GM12874 (cell line): ENCODE data around the gene KIRREL1.

Experiments
- TF ChIP-seq, protein P1 (sequence below): IDR thresholded peaks from 2 replicates; pipeline ENCODE4 v1.5.1; 2011; ENCODE audit warnings: low read depth, mild to moderate bottlenecking, control low read depth, low read length, moderate library complexity; ENCODE audit not compliant: insufficient read depth

KIRREL1 gene

DNA sequence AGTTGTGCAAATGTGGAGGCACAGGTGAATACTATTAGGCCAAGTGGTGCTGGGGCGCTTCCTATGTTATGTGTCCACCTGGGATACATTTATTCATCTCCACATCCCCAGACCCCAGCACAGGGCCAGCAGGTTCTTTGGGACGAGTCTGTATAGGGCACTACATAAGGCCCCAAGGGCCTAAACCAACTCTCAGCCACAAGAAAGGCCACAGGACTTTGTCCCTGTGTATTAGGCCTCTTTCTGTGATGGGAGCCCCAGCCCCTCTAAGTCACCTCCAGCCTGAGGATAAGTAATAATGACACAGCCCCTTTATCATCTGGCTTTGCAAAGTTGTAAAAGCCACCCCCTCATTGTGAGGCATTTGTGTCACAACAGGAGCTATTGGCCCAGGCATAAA is 108.0 kb downstream of the KIRREL1 start:
- TF ChIP-seq, protein P1, sequence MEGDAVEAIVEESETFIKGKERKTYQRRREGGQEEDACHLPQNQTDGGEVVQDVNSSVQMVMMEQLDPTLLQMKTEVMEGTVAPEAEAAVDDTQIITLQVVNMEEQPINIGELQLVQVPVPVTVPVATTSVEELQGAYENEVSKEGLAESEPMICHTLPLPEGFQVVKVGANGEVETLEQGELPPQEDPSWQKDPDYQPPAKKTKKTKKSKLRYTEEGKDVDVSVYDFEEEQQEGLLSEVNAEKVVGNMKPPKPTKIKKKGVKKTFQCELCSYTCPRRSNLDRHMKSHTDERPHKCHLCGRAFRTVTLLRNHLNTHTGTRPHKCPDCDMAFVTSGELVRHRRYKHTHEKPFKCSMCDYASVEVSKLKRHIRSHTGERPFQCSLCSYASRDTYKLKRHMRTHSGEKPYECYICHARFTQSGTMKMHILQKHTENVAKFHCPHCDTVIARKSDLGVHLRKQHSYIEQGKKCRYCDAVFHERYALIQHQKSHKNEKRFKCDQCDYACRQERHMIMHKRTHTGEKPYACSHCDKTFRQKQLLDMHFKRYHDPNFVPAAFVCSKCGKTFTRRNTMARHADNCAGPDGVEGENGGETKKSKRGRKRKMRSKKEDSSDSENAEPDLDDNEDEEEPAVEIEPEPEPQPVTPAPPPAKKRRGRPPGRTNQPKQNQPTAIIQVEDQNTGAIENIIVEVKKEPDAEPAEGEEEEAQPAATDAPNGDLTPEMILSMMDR = no peak

DNA sequence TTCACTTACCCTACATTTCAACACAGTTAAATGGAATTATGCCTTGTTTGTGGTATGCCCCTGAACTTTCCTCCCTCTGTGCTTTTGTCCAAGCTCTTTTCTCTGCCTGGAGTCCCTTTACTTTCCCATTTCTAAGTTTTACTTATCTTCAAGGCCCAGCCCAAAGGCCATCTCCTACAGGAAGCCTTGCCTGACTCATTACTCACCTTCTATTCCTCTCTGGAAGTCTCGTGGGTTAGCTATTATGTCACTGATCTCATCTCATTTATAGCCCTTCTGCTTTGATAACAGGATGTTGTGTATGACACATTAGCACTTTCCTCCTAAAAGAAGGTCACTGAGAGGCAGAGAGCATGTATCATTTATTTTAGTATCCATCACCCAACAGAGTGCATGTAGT is 108.5 kb downstream of the KIRREL1 start:
- TF ChIP-seq, protein P1 = no peak

DNA sequence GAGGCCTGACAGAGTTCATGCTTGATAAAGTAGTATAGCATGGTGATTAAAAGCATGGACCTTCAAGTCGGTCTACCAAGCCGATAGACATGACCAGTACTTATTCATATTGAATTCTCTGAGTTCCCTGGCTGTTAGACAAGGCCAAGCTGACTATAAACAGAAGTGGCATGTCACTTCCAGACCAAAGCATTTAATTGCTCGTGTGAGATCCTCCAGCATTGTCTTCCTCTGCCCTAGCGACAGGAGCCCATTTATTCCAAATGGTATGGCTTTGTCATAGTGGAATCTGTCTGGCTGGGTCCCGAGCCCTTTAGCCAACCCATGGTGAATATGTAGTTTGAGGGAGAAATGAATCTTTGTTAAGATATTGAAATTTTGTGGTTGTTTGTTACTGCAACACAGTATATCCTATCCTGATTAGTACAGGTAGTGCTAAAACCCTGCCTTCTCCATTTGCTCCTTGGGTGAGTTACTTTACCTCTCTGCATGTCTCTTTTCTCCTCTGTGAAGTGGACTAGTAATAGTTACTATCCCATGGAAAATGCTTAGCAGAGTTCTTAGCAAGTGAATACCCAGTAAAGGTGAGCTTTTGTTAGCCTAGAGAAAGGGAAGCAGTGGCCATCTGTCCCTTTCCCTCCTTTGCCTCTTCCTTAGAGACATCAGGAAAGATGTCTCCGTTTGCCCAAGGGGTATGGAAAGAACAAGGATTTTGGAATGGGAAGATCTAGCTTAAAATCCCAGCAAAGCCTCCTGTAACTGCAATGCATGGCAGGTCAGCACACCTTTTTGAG is 109.6 kb downstream of the KIRREL1 start:
- TF ChIP-seq, protein P1 = no peak

DNA sequence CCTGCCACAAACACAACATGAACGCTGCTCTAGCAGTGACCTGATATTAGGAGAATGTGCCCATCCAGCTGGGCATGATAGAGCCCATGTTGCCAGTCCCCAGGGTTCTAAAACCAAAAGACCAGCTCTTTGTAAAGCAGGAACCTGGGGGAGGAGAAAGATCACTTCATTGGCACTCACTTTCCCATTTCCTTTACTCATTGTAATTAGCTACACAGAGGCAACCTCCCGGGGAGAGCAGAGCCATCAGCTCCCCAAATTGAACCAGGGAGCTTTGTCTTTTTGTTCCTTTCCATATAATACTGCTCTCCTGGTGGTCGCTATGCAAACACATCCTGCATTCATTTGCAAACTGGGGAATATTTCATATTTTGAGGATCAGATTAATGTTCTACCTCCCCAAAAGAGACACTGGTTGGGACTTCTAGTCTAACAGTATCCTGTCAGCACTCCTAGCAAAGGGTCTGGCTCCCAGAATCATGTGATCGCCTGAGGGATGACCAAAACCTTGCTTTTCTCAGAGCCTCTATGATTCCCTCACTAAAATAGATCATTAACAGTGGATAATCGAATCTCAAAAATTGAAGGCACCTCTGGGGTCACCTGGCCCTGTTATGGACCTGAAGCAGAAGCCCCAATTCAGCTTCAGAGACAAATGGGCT is 110.5 kb downstream of the KIRREL1 start:
- TF ChIP-seq, protein P1 = no peak

DNA sequence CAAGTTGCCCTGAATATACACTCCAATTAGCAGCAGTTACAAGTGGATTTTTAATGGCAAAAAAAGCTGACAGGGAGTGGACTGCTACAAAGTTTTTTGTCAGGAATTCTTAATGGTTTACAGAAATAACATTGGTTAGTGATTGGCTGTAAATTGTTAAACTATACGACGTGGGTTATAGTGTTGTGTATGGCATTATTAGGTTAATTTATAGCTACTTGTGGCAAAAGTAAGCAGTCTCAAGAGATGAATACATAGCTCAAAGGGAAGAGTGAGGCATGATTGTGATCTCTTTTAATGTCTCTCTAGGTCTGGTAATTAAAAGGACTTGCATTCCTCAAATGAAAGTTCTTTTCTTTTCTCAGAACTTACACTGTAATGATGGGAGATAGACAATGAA is 111.4 kb downstream of the KIRREL1 start:
- TF ChIP-seq, protein P1 = no peak

DNA sequence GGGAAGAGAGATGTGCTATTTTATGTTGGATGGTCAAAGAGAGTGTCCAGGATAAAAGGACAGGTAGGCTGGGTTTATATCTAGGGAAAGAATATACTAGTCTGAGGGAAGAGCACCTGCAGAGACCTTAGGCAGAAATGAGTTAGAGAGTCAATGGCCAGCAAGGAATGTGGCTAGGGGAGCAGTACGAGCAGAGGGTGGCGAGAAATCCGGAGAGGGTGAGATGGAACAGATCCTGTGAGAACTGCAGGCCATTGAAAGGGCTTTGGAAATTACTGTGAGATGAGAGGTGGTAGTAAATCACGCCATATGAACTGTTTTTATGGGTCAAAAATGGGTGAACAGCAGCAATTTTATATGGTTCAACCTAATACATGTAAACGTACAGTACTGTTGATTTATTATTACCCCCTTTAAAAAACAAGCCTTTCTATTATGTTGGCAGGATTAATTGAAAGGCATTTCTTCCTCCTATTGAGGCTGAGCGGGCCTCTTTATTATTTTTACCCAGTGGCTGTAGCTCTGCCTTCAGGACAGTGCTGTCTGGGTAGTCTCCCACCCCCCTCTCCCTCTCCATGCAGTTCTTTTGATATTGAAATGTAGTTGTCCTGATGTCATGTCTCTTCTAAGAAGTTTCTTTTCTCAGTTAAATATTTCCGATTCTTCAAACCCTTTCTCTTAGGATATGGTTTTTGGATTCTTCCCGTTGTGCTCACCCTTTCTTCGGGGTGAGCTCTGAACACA is 112.1 kb downstream of the KIRREL1 start:
- TF ChIP-seq, protein P1 = no peak

DNA sequence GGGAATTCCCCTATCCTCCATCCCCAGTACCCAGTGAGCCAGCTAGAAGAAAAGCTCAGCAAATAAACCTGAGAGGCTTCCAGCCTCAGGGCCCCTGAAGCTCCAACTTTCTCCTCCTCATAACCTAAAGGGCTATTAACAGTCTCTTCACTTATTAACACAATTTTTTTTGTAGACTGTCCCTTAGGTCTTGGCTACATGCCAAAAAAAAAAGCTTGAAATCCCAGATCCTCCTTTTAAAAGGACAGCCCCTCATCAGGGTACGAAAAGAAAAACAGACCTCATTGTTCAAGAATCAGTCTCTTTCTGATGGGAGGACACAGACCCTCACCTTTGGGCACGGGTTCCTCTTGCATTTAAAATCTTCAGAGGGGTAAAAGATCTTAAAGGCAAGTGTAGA is 114.5 kb downstream of the KIRREL1 start:
- TF ChIP-seq, protein P1 = no peak
